ENCODE data around the gene SPHK2. TPM values are rescaled to one million over a fixed set of nuclear protein-coding genes. Genes with fewer than 3 reads are reported as not detected.

SPHK2 gene, protein sequence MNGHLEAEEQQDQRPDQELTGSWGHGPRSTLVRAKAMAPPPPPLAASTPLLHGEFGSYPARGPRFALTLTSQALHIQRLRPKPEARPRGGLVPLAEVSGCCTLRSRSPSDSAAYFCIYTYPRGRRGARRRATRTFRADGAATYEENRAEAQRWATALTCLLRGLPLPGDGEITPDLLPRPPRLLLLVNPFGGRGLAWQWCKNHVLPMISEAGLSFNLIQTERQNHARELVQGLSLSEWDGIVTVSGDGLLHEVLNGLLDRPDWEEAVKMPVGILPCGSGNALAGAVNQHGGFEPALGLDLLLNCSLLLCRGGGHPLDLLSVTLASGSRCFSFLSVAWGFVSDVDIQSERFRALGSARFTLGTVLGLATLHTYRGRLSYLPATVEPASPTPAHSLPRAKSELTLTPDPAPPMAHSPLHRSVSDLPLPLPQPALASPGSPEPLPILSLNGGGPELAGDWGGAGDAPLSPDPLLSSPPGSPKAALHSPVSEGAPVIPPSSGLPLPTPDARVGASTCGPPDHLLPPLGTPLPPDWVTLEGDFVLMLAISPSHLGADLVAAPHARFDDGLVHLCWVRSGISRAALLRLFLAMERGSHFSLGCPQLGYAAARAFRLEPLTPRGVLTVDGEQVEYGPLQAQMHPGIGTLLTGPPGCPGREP
- 10.4 and 15.2 TPM in 2 replicates for total RNA-seq

DNA sequence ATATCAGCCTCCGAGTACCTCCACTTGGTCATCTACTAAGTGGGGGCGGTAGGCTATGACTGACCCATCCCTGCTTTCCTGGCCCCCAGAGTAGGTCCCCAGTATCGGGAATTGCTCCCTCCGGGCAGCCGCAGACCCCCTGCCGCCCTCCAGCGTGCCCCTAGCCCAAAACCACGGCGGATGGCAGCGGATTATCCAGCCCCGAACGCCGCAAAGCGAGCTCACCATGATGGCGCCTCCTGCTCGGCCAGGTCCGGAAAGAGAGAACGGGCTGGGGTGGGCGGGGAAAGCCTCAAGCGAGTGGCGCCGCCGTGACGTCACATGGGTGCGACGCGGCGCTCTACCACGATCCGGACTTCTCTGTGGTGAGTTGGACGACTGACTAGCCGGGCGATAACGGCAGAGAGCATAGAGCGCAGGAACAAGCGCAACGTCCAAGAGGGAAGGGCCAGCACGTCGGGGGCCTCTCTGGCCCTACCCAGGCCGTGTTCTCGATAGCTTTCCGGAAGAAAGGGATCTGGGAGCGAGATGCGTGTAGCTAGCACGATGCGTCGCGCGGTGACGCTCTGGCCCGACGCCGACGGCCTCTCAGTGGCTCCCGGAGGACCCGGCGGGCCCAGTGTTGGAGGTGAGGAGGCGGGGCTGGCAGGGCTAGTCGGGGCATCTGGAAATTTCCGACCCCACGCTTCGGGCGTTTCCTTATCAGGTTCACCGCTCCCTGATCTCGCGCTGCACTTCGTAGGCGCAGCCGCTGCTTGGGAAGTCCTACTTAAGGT, at the start of gene SPHK2, which contains the start of gene RPL18:
Gene SPHK2, plus strand, starts transcription at position 591 of the 776 bp plus-strand sequence. CDS start 1,009 bp downstream, outside the sequence.
Gene RPL18, minus strand, starts transcription at position 263 of the 776 bp plus-strand sequence. Its CDS starts 35 bp downstream, at position 228.

DNA sequence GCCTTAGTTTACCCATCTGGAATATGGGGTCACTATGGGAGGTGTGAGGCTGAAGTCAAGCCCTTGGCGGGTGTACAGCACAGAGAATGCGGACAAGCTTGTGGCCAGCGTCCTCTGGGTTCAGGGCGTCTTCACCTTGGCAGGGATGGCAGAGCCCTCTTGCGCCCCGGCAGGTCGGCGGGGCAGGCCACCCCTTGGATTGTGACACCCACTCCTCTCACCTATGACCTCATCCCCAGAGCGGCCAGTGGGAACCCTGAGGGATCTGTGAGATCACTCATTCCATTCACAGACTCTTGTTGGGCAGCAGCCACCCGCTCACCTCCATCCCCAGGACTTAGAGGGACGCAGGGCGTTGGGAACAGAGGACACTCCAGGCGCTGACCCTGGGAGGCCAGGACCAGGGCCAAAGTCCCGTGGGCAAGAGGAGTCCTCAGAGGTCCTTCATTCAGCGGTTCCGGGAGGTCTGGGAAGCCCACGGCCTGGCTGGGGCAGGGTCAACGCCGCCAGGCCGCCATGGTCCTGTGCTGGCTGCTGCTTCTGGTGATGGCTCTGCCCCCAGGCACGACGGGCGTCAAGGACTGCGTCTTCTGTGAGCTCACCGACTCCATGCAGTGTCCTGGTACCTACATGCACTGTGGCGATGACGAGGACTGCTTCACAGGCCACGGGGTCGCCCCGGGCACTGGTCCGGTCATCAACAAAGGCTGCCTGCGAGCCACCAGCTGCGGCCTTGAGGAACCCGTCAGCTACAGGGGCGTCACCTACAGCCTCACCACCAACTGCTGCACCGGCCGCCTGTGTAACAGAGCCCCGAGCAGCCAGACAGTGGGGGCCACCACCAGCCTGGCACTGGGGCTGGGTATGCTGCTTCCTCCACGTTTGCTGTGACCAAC, 12.6 kb upstream of the SPHK2 start, which contains the start of gene SPACA4:
Gene SPACA4, plus strand, starts transcription at position 280 of the 896 bp plus-strand sequence. Its CDS starts 237 bp downstream, at position 517.

DNA sequence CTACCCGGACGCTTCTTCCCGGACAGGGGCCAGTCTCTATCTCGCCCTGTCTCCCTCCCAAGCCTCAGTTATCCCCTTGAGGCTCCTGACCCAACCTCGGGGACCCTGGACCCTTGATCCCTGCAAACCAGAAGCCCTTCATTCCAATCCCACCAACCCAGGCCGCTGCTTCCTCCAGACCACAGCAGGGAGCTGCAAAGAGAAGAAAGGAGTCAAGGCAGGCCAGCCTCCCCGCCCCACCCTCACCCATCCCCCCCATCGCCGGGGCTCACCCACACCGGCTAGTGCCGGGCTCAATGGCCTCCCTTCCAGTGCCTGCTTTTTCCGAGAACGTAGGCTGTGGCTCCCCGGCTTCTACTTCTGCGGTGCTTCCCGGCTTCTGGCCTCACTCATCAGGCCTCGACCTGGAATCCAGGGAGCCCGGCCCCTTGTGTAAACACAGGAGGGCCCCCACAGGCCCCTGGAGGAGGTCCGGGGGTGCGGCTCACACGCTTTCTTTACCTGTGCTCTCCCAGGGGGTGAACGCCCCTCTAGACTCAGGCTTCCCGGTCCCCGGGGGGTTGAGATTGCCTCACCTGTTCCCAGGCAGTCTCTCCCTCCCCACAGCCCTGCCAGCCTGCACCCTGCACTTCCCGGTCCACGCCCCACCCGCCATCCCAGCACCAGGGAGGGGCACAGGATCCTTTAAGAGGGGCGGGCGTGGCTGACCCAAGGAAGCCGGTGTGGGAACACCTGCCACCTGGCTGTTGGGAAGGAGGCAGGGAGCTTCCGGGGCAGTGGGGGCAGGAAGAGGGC, 4.7 kb upstream of the SPHK2 start, which contains the start of gene FAM83E:
Gene FAM83E, minus strand, starts transcription at position 641 of the 795 bp plus-strand sequence. CDS start 1,704 bp downstream, outside the sequence.

DNA sequence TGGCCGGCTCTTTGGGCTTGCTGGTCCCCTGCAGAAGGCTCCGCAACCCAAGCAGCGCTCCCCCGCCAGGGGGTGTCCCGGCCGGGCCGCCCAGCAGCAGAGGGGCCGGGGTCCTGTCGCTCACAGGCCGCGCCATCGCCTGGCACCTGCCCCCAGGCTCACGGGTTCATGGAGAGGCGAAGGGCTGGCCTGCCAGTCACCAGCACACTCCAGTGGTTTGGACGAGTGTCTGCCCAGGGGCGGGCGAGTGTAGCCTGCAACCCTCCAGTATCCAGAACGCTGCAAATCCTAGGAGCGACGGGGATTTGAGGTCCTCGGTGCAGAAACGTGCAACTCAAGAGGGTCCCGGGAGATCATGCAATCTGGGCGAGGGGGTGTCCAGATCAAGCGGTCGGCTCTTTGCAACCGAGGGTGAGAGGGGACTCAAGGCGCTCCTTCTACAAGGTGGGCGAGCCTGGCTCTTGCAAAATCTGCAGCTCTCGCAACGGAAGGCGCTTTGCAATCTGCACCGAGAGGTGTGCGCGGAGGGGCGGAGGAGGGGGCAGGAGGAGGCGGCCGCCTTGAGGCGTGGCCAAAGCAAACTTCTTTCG, 17.6 kb downstream of the SPHK2 start, which contains the start of gene DBP:
Gene DBP, minus strand, starts transcription at position 521 of the 590 bp plus-strand sequence. Its CDS starts 385 bp downstream, at position 136.

DNA sequence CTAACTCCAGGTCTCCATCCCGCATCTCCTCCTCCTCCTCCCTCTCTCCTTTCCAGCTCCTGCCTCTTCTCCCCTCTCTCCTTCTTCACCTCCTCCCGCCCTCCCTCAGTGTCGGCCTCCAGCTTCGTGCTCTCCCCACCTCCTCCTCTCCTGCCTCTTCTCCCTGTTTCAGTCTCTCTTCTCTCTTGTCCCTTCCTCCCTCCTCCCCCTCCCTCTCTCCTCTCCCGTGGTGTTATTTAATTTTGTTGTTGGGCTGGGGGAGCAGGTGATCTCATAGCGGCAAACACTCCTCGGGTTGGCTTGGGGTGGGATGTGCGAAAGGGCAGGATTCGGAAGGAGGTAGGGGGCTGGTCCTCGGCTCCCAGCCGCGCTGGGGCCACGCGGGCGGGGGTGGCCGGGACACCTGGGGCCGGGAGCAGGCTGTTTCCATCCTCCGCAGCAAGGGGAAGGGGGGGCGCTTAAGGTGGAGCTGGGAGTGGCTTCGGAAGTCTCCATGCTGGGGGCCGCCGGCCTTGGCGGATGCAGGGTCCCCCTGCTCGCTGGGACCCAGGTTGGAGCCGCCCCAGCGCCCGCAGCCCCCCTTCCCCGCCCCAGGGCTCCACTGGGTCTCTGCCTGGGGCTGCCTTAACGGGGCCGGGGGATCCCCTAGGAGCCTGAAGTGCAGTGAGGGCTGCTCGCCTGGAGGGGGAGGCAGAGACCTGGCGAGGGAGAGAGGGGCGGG, 26.9 kb downstream of the SPHK2 start, which contains the start of gene CA11:
Gene CA11, minus strand, starts transcription at position 187 of the 721 bp plus-strand sequence. CDS start 555 bp downstream, outside the sequence.

DNA sequence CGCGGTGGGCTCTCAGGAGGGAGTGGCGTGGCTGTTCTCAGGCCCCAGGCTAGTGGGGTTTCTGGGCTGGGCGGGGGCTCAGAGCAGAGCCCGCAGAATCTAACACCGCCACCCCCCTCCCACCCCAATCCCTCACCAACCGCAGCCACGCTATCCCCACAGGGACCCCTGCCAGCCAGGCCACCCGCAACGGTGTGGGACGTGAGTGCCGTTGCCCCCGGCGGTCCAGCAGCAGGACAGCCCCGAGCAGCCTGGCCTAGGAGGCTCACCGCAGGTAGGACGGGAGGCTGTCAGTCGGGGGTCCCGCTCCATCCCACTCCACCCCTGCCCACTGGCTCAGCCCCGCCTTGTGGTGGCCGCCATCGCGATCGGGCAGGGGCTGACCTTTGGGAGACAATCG, 53.7 kb downstream of the SPHK2 start, which contains the start of gene NTN5:
Gene NTN5, minus strand, starts transcription at position 24 of the 400 bp plus-strand sequence. CDS start 2,031 bp downstream, outside the sequence.

Other genes with a start within 250 kb of the SPHK2 start
- 222 and 228 TPM in 2 replicates for gene KDELR1, start 228.0 kb upstream of the SPHK2 start, total RNA-seq
- gene GRIN2D, start 225.8 kb upstream of the SPHK2 start, total RNA-seq, result 1.4 and 5.0 TPM in 2 replicates
- 17.7 and 23.2 TPM in 2 replicates for gene GRWD1, start 173.5 kb upstream of the SPHK2 start, total RNA-seq
- gene KCNJ14, start 163.9 kb upstream of the SPHK2 start, total RNA-seq, result 0.35 and 1.8 TPM in 2 replicates
- 28.1 and 37.5 TPM in 2 replicates for gene CYTH2, start 150.1 kb upstream of the SPHK2 start, total RNA-seq
- gene LMTK3, start 107.7 kb upstream of the SPHK2 start, total RNA-seq, result not detected in 2 replicates
- gene SULT2B1, start 67.3 kb upstream of the SPHK2 start, total RNA-seq, result 0.23 TPM in 1 of 2 replicates, not detected in the other
- not detected in 2 replicates for gene SPACA4, start 12.8 kb upstream of the SPHK2 start, total RNA-seq
- gene FAM83E, start 4.4 kb upstream of the SPHK2 start, total RNA-seq, result not detected in 2 replicates
- 2,965 and 4,008 TPM in 2 replicates for gene RPL18, start 328 bp upstream of the SPHK2 start, total RNA-seq
- gene DBP, start 17.9 kb downstream of the SPHK2 start, total RNA-seq, result 2.7 and 3.7 TPM in 2 replicates
- 2.5 and 2.6 TPM in 2 replicates for gene CA11, start 26.7 kb downstream of the SPHK2 start, total RNA-seq
- 0.60 TPM in 1 of 2 replicates, not detected in the other for gene NTN5, start 53.5 kb downstream of the SPHK2 start, total RNA-seq
- not detected in 2 replicates for gene FUT2, start 76.5 kb downstream of the SPHK2 start, total RNA-seq
- 3.2 and 3.8 TPM in 2 replicates for gene MAMSTR, start 100.2 kb downstream of the SPHK2 start, total RNA-seq
- 2.3 and 6.4 TPM in 2 replicates for gene RASIP1, start 121.1 kb downstream of the SPHK2 start, total RNA-seq
- gene IZUMO1, start 127.4 kb downstream of the SPHK2 start, total RNA-seq, result not detected in 2 replicates
- gene FUT1, start 133.1 kb downstream of the SPHK2 start, total RNA-seq, result 0.17 and 1.8 TPM in 2 replicates
- gene FGF21, start 136.0 kb downstream of the SPHK2 start, total RNA-seq, result not detected in 2 replicates
- gene BCAT2, start 191.5 kb downstream of the SPHK2 start, total RNA-seq, result 55.0 and 59.9 TPM in 2 replicates
- 5.9 and 14.9 TPM in 2 replicates for gene HSD17B14, start 217.0 kb downstream of the SPHK2 start, total RNA-seq
- gene PLEKHA4, start 249.1 kb downstream of the SPHK2 start, total RNA-seq, result 10.3 and 28.0 TPM in 2 replicates